ENCODE measurements around the gene BCR. TPM values are rescaled to one million over a fixed set of nuclear protein-coding genes. Genes with fewer than 3 reads are reported as not detected.

The BCR gene
- total RNA-seq, 2 donors from 2014 or later: 91.8 to 93.2 TPM

- no peaks in the 10 kb centered on the region for H3K36me3 Mint-ChIP-seq (ENCODE audit: low read depth)
- no peaks in the 10 kb centered on the region for H3K27me3 Mint-ChIP-seq
- H3K4me1 Mint-ChIP-seq: peaks cover 47% of the 10 kb centered on the region
- peak overlapping the region; percentile 92 for H3K27ac Mint-ChIP-seq
- no peak overlapping the region for H3K4me3 Mint-ChIP-seq
- peak; percentile 32 for ATAC-seq
- no peak for DNase-seq
- no peaks in the 10 kb centered on the region for H3K9me3 ChIP-seq (ENCODE audit: control insufficient read depth, low read length, poor library complexity, severe bottlenecking)
These were observed 71.3 kb downstream of the BCR start for GRCh38 chr22:23251445-23252093.

GRCh38 chr22:23253475-23254055 lies 73.3 kb downstream of the BCR start:
- Mint-ChIP-seq H3K27ac (peak overlapping the region; percentile 92), H3K4me1 (peaks cover 41% of the 10 kb centered on the region), H3K27me3 (no peaks in the 10 kb centered on the region), H3K4me3 (no peak overlapping the region), H3K36me3 (ENCODE audit: low read depth) (peaks cover 2% of the 10 kb centered on the region)
- DNase-seq (no peak), ATAC-seq (no peak)
- H3K9me3 ChIP-seq (ENCODE audit: control insufficient read depth, low read length, poor library complexity, severe bottlenecking): no peaks in the 10 kb centered on the region

GRCh38 chr22:23255506-23256170 lies 75.3 kb downstream of the BCR start:
- H3K4me3 Mint-ChIP-seq: no peak overlapping the region
- H3K27me3 Mint-ChIP-seq: no peaks in the 10 kb centered on the region
- DNase-seq (no peak), ATAC-seq (no peak)
- no peaks in the 10 kb centered on the region for H3K9me3 ChIP-seq (ENCODE audit: control insufficient read depth, low read length, poor library complexity, severe bottlenecking)
- H3K27ac Mint-ChIP-seq: peak overlapping the region; percentile 89
- H3K36me3 Mint-ChIP-seq (ENCODE audit: low read depth): peaks cover 2% of the 10 kb centered on the region
- H3K4me1 Mint-ChIP-seq: peaks cover 25% of the 10 kb centered on the region

GRCh38 chr22:23256171-23256932 lies 76.0 kb downstream of the BCR start:
- no peak for DNase-seq
- no peak overlapping the region for H3K4me3 Mint-ChIP-seq
- ATAC-seq: no peak
- peaks cover 21% of the 10 kb centered on the region for H3K4me1 Mint-ChIP-seq
- H3K9me3 ChIP-seq (ENCODE audit: control insufficient read depth, low read length, poor library complexity, severe bottlenecking): no peaks in the 10 kb centered on the region
- peaks cover 2% of the 10 kb centered on the region for H3K36me3 Mint-ChIP-seq (ENCODE audit: low read depth)
- no peaks in the 10 kb centered on the region for H3K27me3 Mint-ChIP-seq
- H3K27ac Mint-ChIP-seq: peak overlapping the region; percentile 89

- Mint-ChIP-seq H3K27ac (peak overlapping the region; percentile 89), H3K4me3 (no peak overlapping the region), H3K36me3 (ENCODE audit: low read depth) (peaks cover 2% of the 10 kb centered on the region), H3K27me3 (no peaks in the 10 kb centered on the region), H3K4me1 (peaks cover 21% of the 10 kb centered on the region)
- H3K9me3 ChIP-seq (ENCODE audit: control insufficient read depth, low read length, poor library complexity, severe bottlenecking): no peaks in the 10 kb centered on the region
- DNase-seq (no peak), ATAC-seq (no peak)
These were observed 76.9 kb downstream of the BCR start for GRCh38 chr22:23256986-23257888.

- H3K27me3 Mint-ChIP-seq: no peaks in the 10 kb centered on the region
- no peak overlapping the region for H3K4me3 Mint-ChIP-seq
- ATAC-seq (no peak), DNase-seq (no peak)
- H3K9me3 ChIP-seq (ENCODE audit: control insufficient read depth, low read length, poor library complexity, severe bottlenecking): no peaks in the 10 kb centered on the region
- peaks cover 2% of the 10 kb centered on the region for H3K36me3 Mint-ChIP-seq (ENCODE audit: low read depth)
- H3K27ac Mint-ChIP-seq: no peak overlapping the region
- peaks cover 21% of the 10 kb centered on the region for H3K4me1 Mint-ChIP-seq
These were observed 77.8 kb downstream of the BCR start for GRCh38 chr22:23257889-23258825.

GRCh38 chr22:23258826-23259170 lies 78.5 kb downstream of the BCR start:
- H3K9me3 ChIP-seq (ENCODE audit: control insufficient read depth, low read length, poor library complexity, severe bottlenecking): no peaks in the 10 kb centered on the region
- Mint-ChIP-seq H3K27me3 (no peaks in the 10 kb centered on the region), H3K36me3 (ENCODE audit: low read depth) (peaks cover 2% of the 10 kb centered on the region), H3K4me3 (no peak overlapping the region), H3K27ac (no peak overlapping the region), H3K4me1 (peaks cover 20% of the 10 kb centered on the region)
- no peak for DNase-seq
- ATAC-seq: no peak

- no peaks in the 10 kb centered on the region for H3K27me3 Mint-ChIP-seq
- peaks cover 2% of the 10 kb centered on the region for H3K36me3 Mint-ChIP-seq (ENCODE audit: low read depth)
- no peak for DNase-seq
- no peak overlapping the region for H3K4me3 Mint-ChIP-seq
- H3K4me1 Mint-ChIP-seq: peaks cover 17% of the 10 kb centered on the region
- H3K9me3 ChIP-seq (ENCODE audit: control insufficient read depth, low read length, poor library complexity, severe bottlenecking): no peaks in the 10 kb centered on the region
- peak overlapping the region; percentile 63 for H3K27ac Mint-ChIP-seq
- ATAC-seq: no peak
These were observed 79.8 kb downstream of the BCR start for GRCh38 chr22:23259916-23260644.

- Mint-ChIP-seq H3K4me1 (peaks cover 18% of the 10 kb centered on the region), H3K27me3 (no peaks in the 10 kb centered on the region), H3K4me3 (no peak overlapping the region), H3K27ac (no peak overlapping the region), H3K36me3 (ENCODE audit: low read depth) (peaks cover 2% of the 10 kb centered on the region)
- no peaks in the 10 kb centered on the region for H3K9me3 ChIP-seq (ENCODE audit: control insufficient read depth, low read length, poor library complexity, severe bottlenecking)
- ATAC-seq: no peak
- DNase-seq: no peak
These were observed 80.6 kb downstream of the BCR start for GRCh38 chr22:23260645-23261581.

GRCh38 chr22:23261900-23262450 lies 81.7 kb downstream of the BCR start:
- ATAC-seq (no peak), DNase-seq (no peak)
- Mint-ChIP-seq H3K27ac (no peak overlapping the region), H3K4me3 (no peak overlapping the region), H3K4me1 (peaks cover 14% of the 10 kb centered on the region), H3K27me3 (no peaks in the 10 kb centered on the region), H3K36me3 (ENCODE audit: low read depth) (peaks cover under 1% of the 10 kb centered on the region)
- H3K9me3 ChIP-seq (ENCODE audit: control insufficient read depth, low read length, poor library complexity, severe bottlenecking): no peaks in the 10 kb centered on the region

Measured in T-helper 17 cell (primary cell).